Tibial nerve (tissue), 4 donors: Measurements from ENCODE around the gene NOL4L.

ENCODE experiments used
- EP300 ChIP-seq, 2 donors: sonication (generic); formaldehyde crosslinking; IDR thresholded peaks; one replicate each; pipeline ENCODE4 v1.6.1; 2017; ENCODE audit warnings: antibody characterized with exemption in 2 of 2, mild to moderate bottlenecking in 1 of 2
- POLR2A ChIP-seq, 2 donors: fragments of 450-650 bp; IDR thresholded peaks; one replicate each; pipeline ENCODE4 v1.6.1; 2017; ENCODE audit warnings: antibody characterized with exemption in 2 of 2, mild to moderate bottlenecking in 2 of 2, moderate library complexity in 2 of 2
- TF ChIP-seq, protein P1 (sequence below), 5 experiments: fragments of 200-600 bp in 3 of 5; fragments of 450-650 bp in 2 of 5; sonication (generic) in 3 of 5; IDR thresholded peaks; one replicate each; pipeline ENCODE4 v1.5.1; 2016 to 2019; ENCODE audit warnings: antibody characterized with exemption in 5 of 5, mild to moderate bottlenecking in 3 of 5, moderate library complexity in 2 of 5

GRCh38 chr20:32528171-32528891 is 56.8 kb downstream of the NOL4L start:
- TF ChIP-seq, protein P1, sequence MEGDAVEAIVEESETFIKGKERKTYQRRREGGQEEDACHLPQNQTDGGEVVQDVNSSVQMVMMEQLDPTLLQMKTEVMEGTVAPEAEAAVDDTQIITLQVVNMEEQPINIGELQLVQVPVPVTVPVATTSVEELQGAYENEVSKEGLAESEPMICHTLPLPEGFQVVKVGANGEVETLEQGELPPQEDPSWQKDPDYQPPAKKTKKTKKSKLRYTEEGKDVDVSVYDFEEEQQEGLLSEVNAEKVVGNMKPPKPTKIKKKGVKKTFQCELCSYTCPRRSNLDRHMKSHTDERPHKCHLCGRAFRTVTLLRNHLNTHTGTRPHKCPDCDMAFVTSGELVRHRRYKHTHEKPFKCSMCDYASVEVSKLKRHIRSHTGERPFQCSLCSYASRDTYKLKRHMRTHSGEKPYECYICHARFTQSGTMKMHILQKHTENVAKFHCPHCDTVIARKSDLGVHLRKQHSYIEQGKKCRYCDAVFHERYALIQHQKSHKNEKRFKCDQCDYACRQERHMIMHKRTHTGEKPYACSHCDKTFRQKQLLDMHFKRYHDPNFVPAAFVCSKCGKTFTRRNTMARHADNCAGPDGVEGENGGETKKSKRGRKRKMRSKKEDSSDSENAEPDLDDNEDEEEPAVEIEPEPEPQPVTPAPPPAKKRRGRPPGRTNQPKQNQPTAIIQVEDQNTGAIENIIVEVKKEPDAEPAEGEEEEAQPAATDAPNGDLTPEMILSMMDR (IDR thresholded peaks at IDR 0.05): no peak
- TF ChIP-seq POLR2A (IDR thresholded peaks at IDR 0.05) (no peak), EP300 (IDR thresholded peaks at IDR 0.05) (no peak)
